ENCODE results near the gene ST8SIA2.

ST8SIA2 gene

GRCh38 chr15:92463826-92464225, 70.1 kb downstream of the ST8SIA2 start:
- TF ChIP-seq FOXP2 (optimal IDR thresholded peaks at IDR 0.05; ENCODE audit: borderline replicate concordance, extremely low read depth, extremely low read length, insufficient read depth) (no peak), TAF1 (IDR thresholded peaks at IDR 0.05; ENCODE audit: borderline replicate concordance, insufficient read depth, low read length) (no peak), SIN3A (IDR thresholded peaks at IDR 0.05; ENCODE audit: borderline replicate concordance, insufficient read depth, low read length) (no peak)

DNA sequence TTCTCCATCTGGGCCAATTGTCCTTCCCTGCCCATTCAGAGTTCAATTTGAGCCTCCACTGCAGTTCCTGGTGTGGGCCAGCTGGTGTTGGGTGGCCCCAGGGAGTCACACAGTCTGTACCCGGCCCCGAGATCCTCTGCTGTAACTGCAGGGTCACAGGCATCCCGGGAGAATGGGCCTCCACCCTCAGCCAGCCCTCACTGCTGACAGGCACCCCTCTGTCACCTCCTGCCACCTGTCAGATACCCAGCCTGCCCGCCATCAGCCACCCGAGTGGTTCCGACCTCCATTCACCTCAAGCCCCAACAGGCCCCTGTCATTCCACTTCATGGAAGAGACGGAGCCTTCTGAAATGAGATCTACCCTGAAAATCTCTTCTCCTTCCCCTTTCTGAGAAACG, 73.2 kb downstream of the ST8SIA2 start:
- TF ChIP-seq SIN3A (IDR thresholded peaks at IDR 0.05; ENCODE audit: borderline replicate concordance, insufficient read depth, low read length): no peak
- no peak for TF ChIP-seq FOXP2 (optimal IDR thresholded peaks at IDR 0.05; ENCODE audit: borderline replicate concordance, extremely low read depth, extremely low read length, insufficient read depth)
- TF ChIP-seq TAF1 (IDR thresholded peaks at IDR 0.05; ENCODE audit: borderline replicate concordance, insufficient read depth, low read length): no peak
- TF ChIP-seq, protein P1, sequence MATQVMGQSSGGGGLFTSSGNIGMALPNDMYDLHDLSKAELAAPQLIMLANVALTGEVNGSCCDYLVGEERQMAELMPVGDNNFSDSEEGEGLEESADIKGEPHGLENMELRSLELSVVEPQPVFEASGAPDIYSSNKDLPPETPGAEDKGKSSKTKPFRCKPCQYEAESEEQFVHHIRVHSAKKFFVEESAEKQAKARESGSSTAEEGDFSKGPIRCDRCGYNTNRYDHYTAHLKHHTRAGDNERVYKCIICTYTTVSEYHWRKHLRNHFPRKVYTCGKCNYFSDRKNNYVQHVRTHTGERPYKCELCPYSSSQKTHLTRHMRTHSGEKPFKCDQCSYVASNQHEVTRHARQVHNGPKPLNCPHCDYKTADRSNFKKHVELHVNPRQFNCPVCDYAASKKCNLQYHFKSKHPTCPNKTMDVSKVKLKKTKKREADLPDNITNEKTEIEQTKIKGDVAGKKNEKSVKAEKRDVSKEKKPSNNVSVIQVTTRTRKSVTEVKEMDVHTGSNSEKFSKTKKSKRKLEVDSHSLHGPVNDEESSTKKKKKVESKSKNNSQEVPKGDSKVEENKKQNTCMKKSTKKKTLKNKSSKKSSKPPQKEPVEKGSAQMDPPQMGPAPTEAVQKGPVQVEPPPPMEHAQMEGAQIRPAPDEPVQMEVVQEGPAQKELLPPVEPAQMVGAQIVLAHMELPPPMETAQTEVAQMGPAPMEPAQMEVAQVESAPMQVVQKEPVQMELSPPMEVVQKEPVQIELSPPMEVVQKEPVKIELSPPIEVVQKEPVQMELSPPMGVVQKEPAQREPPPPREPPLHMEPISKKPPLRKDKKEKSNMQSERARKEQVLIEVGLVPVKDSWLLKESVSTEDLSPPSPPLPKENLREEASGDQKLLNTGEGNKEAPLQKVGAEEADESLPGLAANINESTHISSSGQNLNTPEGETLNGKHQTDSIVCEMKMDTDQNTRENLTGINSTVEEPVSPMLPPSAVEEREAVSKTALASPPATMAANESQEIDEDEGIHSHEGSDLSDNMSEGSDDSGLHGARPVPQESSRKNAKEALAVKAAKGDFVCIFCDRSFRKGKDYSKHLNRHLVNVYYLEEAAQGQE (IDR thresholded peaks at IDR 0.05; ENCODE audit: insufficient read depth in 1 of 2, low read depth in 2 of 2, low read length in 2 of 2): no peak
- no peak for TF ChIP-seq POLR2AphosphoS5 (IDR thresholded peaks at IDR 0.05; ENCODE audit: low read depth, low read length)

DNA sequence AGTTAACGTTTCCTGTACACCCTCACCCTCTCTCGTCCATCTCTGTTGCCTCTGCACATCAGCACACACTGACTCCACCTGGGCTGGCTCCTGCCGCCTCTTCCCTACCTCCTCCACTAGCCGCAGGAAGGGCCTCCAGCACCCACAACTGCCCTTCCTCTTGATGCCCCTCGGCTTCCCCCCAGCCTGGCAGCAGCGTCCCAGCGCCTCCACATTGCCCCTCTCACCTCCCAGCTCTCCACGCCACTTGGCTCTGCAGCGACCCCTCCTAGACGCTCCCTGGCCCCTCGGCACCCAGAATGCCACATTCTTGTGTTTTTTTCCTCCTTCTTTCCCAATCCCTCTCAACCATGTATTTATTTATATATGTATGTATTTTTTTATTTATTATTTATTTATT, 73.6 kb downstream of the ST8SIA2 start:
- TF ChIP-seq SIN3A (IDR thresholded peaks at IDR 0.05; ENCODE audit: borderline replicate concordance, insufficient read depth, low read length): no peak
- no peak for TF ChIP-seq FOXP2 (optimal IDR thresholded peaks at IDR 0.05; ENCODE audit: borderline replicate concordance, extremely low read depth, extremely low read length, insufficient read depth)
- TF ChIP-seq, protein P1 (IDR thresholded peaks at IDR 0.05; ENCODE audit: insufficient read depth in 1 of 2, low read depth in 2 of 2, low read length in 2 of 2): no peak
- TF ChIP-seq POLR2AphosphoS5 (IDR thresholded peaks at IDR 0.05; ENCODE audit: low read depth, low read length): no peak
- no peak for TF ChIP-seq TAF1 (IDR thresholded peaks at IDR 0.05; ENCODE audit: borderline replicate concordance, insufficient read depth, low read length)

DNA sequence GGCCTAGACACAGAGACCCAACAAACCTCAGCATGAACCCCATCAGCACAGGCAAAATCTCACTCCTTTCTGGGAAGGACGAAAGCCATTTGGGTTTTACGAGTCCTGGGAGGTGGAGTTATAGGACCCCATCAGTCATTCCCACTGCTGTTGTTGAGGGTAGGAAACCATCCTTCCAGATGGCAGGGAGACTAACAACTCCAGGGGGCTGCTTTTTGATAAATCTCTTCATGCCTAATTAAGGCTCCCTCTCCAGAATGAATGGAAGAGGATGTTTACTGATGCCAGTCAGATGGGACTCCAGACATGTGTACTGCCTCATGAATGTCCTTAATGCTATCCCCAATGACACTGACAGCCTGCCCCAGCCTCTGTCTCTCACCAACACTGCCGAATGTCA, 75.3 kb downstream of the ST8SIA2 start:
- TF ChIP-seq FOXP2 (optimal IDR thresholded peaks at IDR 0.05; ENCODE audit: borderline replicate concordance, extremely low read depth, extremely low read length, insufficient read depth) (no peak), SIN3A (IDR thresholded peaks at IDR 0.05; ENCODE audit: borderline replicate concordance, insufficient read depth, low read length) (no peak), POLR2AphosphoS5 (IDR thresholded peaks at IDR 0.05; ENCODE audit: low read depth, low read length) (no peak), TAF1 (IDR thresholded peaks at IDR 0.05; ENCODE audit: borderline replicate concordance, insufficient read depth, low read length) (no peak)
- TF ChIP-seq, protein P1 (IDR thresholded peaks at IDR 0.05; ENCODE audit: insufficient read depth in 1 of 2, low read depth in 2 of 2, low read length in 2 of 2): no peak

DNA sequence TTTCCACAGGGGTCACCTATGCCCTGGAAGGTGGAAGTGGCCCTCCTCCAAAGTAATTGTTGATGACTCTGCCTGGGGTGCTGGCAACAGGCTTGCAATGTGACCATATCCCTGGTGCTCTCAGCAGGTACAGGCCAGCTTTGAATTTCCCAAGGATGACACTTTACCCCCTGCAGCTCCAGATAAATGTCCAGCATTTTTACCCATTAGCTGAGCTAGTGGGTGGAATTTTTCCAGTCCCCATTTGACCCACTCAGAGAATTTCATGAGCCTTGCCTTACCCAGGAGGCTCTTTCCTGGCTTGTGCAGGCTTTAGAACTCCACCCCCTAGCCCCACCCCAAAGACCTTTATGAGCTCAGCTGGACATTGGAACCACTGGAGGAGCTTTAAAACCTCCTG, 77.6 kb downstream of the ST8SIA2 start:
- no peak for TF ChIP-seq SIN3A (IDR thresholded peaks at IDR 0.05; ENCODE audit: borderline replicate concordance, insufficient read depth, low read length)

GRCh38 chr15:92473756-92474155, 80.1 kb downstream of the ST8SIA2 start:
- TF ChIP-seq POLR2AphosphoS5 (IDR thresholded peaks at IDR 0.05; ENCODE audit: low read depth, low read length) (no peak), SIN3A (IDR thresholded peaks at IDR 0.05; ENCODE audit: borderline replicate concordance, insufficient read depth, low read length) (no peak), FOXP2 (optimal IDR thresholded peaks at IDR 0.05; ENCODE audit: borderline replicate concordance, extremely low read depth, extremely low read length, insufficient read depth) (no peak), TAF1 (IDR thresholded peaks at IDR 0.05; ENCODE audit: borderline replicate concordance, insufficient read depth, low read length) (no peak)
- TF ChIP-seq, protein P1 (IDR thresholded peaks at IDR 0.05; ENCODE audit: insufficient read depth in 1 of 2, low read depth in 2 of 2, low read length in 2 of 2): no peak
